Activated T-helper 1 cell treated with anti-CD3 and anti-CD28 coated beads, Interleukin-2, amount 50 U/mL, for 16 hours (primary cell): Measurements from ENCODE around the gene LIX1L.

Source experiments
- DNase-seq, 2 donors: peaks; one replicate each; pipeline ENCODE4 v3.0.0-alpha.2; 2020; ENCODE audit warnings: low read depth in 1 of 2, low spot score in 1 of 2

LIX1L gene

GRCh38 chr1:145963265-145964019 is 5.6 kb upstream of the LIX1L start:
- no peak for DNase-seq

- DNase-seq, result no peak
These were observed 4.6 kb upstream of the LIX1L start for GRCh38 chr1:145962157-145963102.

- no peak for DNase-seq
These were observed 3.8 kb upstream of the LIX1L start for GRCh38 chr1:145961425-145962156.

- DNase-seq, result no peak
These were observed 3.2 kb upstream of the LIX1L start for GRCh38 chr1:145961109-145961424.

- DNase-seq, result peak in 1 of 2 donors; percentile 36
These were observed 2.8 kb upstream of the LIX1L start for GRCh38 chr1:145960468-145961108.

- no peak for DNase-seq
These were observed 2.2 kb upstream of the LIX1L start for GRCh38 chr1:145959957-145960467.

GRCh38 chr1:145959333-145959732 is 1.5 kb upstream of the LIX1L start:
- no peak for DNase-seq

- DNase-seq, result no peak
These were observed 917 bp upstream of the LIX1L start for GRCh38 chr1:145958734-145959133.

- no peak for DNase-seq
These were observed 905 bp downstream of the LIX1L start for GRCh38 chr1:145956781-145957442.

GRCh38 chr1:145956361-145956760 is 1.5 kb downstream of the LIX1L start:
- no peak for DNase-seq

- DNase-seq, result no peak
These were observed 2.4 kb downstream of the LIX1L start for GRCh38 chr1:145955436-145955835.

GRCh38 chr1:145953861-145954260 is 4.0 kb downstream of the LIX1L start:
- no peak for DNase-seq

- DNase-seq, result no peak
These were observed 4.9 kb downstream of the LIX1L start for GRCh38 chr1:145952903-145953302.

- DNase-seq, result no peak
These were observed 6.3 kb downstream of the LIX1L start for GRCh38 chr1:145951526-145951925.

- no peak for DNase-seq
These were observed 8.6 kb downstream of the LIX1L start for GRCh38 chr1:145949219-145949618.

- DNase-seq, result no peak
These were observed 10.3 kb downstream of the LIX1L start for GRCh38 chr1:145947551-145947950.

GRCh38 chr1:145946477-145946986 is 11.3 kb downstream of the LIX1L start:
- DNase-seq, result no peak

GRCh38 chr1:145944532-145944931 is 13.3 kb downstream of the LIX1L start:
- DNase-seq, result no peak

GRCh38 chr1:145942871-145943270 is 14.9 kb downstream of the LIX1L start:
- no peak for DNase-seq

- no peak for DNase-seq
These were observed 15.4 kb downstream of the LIX1L start for GRCh38 chr1:145942405-145942804.
